GM12891 (cell line): ENCODE data around the gene MRPS22.

Experiments
- POLR2A ChIP-seq: IDR thresholded peaks from 2 replicates; pipeline ENCODE4 v1.6.1; 2011; ENCODE audit warnings: low read depth, low read length, control low read depth
- POLR2AphosphoS5 ChIP-seq: IDR thresholded peaks from 2 replicates; pipeline ENCODE4 v1.6.1; 2011; ENCODE audit warnings: low read depth, low read length, control low read depth
- POU2F2 ChIP-seq: IDR thresholded peaks from 2 replicates; pipeline ENCODE4 v1.6.1; 2011; ENCODE audit warnings: low read depth, mild to moderate bottlenecking, control low read depth, low read length, moderate library complexity
- TAF1 ChIP-seq: IDR thresholded peaks from 2 replicates; pipeline ENCODE4 v1.6.1; 2011; ENCODE audit warnings: low read depth, low read length, control low read depth

DNA sequence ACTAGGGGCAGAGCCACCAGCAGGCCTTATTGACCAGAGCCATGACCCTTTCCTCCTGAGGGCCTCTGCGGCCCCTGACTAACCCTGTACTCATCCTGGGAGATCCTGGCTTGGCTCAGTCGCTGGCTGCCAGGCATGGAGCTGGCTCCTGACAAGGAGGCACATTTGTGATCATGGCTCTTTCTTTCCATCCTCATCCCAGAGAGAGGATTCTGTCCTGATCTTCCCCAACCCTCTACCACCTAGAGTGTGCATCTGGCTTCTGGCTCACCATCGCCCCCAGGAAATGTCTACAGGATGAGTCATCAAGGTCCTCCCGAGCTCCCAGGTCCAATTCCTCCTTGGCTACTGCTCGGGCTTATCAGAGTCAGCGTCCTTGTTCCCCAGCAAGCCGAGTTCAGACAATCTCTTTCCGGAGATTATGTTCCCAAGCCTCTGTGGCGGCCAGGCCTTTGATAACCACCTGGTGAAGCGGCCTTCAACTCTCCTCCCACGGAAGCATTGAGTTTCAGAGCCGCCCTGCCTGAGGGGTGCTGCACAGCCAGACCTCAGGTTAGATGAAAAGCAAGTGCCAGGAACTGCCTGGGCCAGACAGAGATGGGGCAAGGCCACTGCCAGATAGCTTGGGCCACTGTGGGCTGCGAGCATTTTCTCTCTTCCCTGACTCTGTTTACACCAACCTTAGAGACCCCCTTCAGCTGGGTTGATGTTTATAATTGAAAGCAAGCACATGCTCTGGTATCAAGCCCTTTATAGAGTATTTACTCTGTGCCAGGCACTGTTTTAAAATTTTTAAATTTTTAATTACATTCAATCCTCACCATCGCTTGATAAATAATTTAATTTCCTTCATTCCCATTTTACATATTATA lies 44.3 kb upstream of the MRPS22 start:
- TF ChIP-seq POLR2AphosphoS5, result no peak
- no peak for TF ChIP-seq POLR2A
- TF ChIP-seq TAF1, result no peak
- no peak for TF ChIP-seq POU2F2
